Smooth muscle cell (in vitro differentiated cells): ENCODE results near the gene ELMO1. TPM values are rescaled to one million over a fixed set of nuclear protein-coding genes. Genes with fewer than 3 reads are reported as not detected.
"Not testable (repeated sequence)": the region's sequence is repeated elsewhere in the genome, so short reads cannot be mapped to it uniquely, and the experiment has no call there.

Source experiments
- DNase-seq: peaks from one replicate; lab custom pipeline; 2025; ENCODE audit not compliant: unreplicated experiment; lab: John Stamatoyannopoulos, UW
- H2AFZ ChIP-seq: fragments of 200-600 bp; sonication (generic); 2 replicates; pipeline ENCODE4 v1.6.0; 2016; ENCODE audit warnings: antibody characterized with exemption, low read depth, mild to moderate bottlenecking
- H3F3A ChIP-seq: fragments of 200-600 bp; sonication (generic); 2 replicates; pipeline ENCODE4 v1.6.0; 2017; ENCODE audit warnings: antibody characterized with exemption, low read depth
- H3K27ac ChIP-seq: fragments of 200-600 bp; sonication (generic); 2 replicates; pipeline ENCODE4 v1.5.1; 2016; ENCODE audit warnings: low read depth, mild to moderate bottlenecking
- H3K27me3 ChIP-seq: fragments of 200-600 bp; sonication (generic); 2 replicates; pipeline ENCODE4 v1.6.1; 2016; ENCODE audit warnings: low read depth, mild to moderate bottlenecking
- H3K36me3 ChIP-seq: fragments of 200-600 bp; sonication (generic); 2 replicates; pipeline ENCODE4 v1.5.1; 2016; ENCODE audit warnings: low read depth
- H3K4me1 ChIP-seq: fragments of 200-600 bp; sonication (generic); 2 replicates; pipeline ENCODE4 v1.5.1; 2016; ENCODE audit warnings: low read depth
- H3K4me2 ChIP-seq: fragments of 200-600 bp; sonication (generic); 2 replicates; pipeline ENCODE4 v1.6.0; 2016; ENCODE audit warnings: mild to moderate bottlenecking
- H3K4me3 ChIP-seq: fragments of 200-600 bp; sonication (generic); 2 replicates; pipeline ENCODE4 v1.5.1; 2016; ENCODE audit warnings: mild to moderate bottlenecking
- H3K79me2 ChIP-seq: fragments of 200-600 bp; sonication (generic); 2 replicates; pipeline ENCODE4 v1.6.0; 2016; ENCODE audit warnings: low read depth, mild to moderate bottlenecking
- H3K9ac ChIP-seq: fragments of 200-600 bp; sonication (generic); 2 replicates; pipeline ENCODE4 v1.6.0; 2016; ENCODE audit warnings: low read depth
- H3K9me3 ChIP-seq: fragments of 200-600 bp; sonication (generic); replicated peaks from 2 replicates; pipeline ENCODE4 v1.5.1; 2016; ENCODE audit warnings: low read depth
- H4K20me1 ChIP-seq: fragments of 200-600 bp; sonication (generic); 2 replicates; pipeline ENCODE4 v1.6.0; 2016; ENCODE audit warnings: low read depth
- WGBS: methylation state at CpG from one replicate; pipeline ENCODE4 v1.1.7; 2016; ENCODE audit warnings: low lambda C conversion rate; 5-methylcytosine and 5-hydroxymethylcytosine counted together
- polyA plus RNA-seq: library from polyadenylated mRNA; unstranded; fragments of >200 nt; fragmentation: Nextera tagmentation; extraction: Ambion mirVana; gene quantifications from 2 replicates; pipeline ENCODE4 v1.2.1, GENCODE V29; 2016
- total RNA-seq: library from RNA; depleted of rRNA; stranded (reverse); fragments of >200 nt; gene quantifications from 2 replicates; pipeline ENCODE4 v1.2.3, GENCODE V29; 2014
- TF ChIP-seq, protein P1 (sequence below): fragments of 200-600 bp; sonication (generic); IDR thresholded peaks from 2 replicates; pipeline ENCODE4 v1.5.1; 2017; ENCODE audit warnings: borderline replicate concordance, mild to moderate bottlenecking, antibody characterized with exemption; ENCODE audit not compliant: insufficient read depth, poor library complexity, severe bottlenecking

ELMO1 gene
- total and polyA plus RNA-seq, 2 experiments from 2014 or later, result 8.2 to 36.0 TPM

DNA sequence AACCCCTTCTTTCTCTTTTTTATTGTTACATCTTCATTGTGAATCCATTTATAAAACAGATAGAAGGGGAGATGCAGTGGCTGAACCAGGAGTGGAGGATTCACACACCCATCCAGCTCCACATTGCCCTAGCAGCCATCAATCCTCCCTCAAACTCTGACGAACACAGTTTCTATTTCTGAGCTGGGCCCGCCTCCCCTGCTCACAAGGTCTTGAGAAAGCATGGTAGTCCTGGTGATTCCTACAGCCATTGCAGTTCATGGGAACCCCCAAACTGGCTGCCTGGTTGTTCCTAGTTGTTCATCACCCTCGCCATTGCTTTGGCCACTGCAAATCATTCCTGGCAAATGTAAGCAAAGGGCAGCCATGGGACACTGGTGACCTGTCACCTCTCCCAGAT lies 465.9 kb downstream of the ELMO1 start:
- TF ChIP-seq, protein P1, sequence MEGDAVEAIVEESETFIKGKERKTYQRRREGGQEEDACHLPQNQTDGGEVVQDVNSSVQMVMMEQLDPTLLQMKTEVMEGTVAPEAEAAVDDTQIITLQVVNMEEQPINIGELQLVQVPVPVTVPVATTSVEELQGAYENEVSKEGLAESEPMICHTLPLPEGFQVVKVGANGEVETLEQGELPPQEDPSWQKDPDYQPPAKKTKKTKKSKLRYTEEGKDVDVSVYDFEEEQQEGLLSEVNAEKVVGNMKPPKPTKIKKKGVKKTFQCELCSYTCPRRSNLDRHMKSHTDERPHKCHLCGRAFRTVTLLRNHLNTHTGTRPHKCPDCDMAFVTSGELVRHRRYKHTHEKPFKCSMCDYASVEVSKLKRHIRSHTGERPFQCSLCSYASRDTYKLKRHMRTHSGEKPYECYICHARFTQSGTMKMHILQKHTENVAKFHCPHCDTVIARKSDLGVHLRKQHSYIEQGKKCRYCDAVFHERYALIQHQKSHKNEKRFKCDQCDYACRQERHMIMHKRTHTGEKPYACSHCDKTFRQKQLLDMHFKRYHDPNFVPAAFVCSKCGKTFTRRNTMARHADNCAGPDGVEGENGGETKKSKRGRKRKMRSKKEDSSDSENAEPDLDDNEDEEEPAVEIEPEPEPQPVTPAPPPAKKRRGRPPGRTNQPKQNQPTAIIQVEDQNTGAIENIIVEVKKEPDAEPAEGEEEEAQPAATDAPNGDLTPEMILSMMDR, result no peak
- Histone ChIP-seq H2AFZ (no peak overlapping the region), H3K9me3 (no peaks in the 10 kb centered on the region), H4K20me1 (no peaks in the 10 kb centered on the region), H3K4me3 (no peak overlapping the region), H3K36me3 (no peaks in the 10 kb centered on the region), H3K27ac (no peak overlapping the region), H3F3A (no peaks in the 10 kb centered on the region), H3K27me3 (no peaks in the 10 kb centered on the region), H3K4me2 (no peak overlapping the region), H3K4me1 (peaks cover 4% of the 10 kb centered on the region), H3K79me2 (no peaks in the 10 kb centered on the region), H3K9ac (no peak overlapping the region)
- DNase-seq, result no peak
- 95% methylated on average over 3 of the region's 3 CpGs for WGBS

DNA sequence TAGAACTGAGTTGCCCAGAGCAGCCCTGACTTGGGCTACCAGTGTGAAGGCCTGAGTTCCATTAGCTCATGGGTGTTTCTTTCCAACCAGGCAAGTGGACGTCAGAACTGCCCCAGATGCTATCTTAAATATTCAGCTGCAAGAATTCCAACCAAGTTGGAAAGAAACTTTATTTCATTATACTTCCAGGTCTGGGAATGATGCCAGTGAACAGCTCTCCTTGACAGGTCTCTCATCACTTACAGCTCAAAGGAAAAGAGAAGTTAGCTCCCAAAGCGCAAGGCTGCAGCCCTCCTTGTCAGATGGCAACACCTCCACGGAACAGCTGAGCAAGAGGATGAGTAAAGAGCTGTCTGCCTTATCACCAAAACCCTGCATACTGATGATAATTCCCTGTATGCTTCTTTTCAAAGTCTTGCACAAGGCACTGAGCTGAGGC lies 468.8 kb downstream of the ELMO1 start:
- H3F3A ChIP-seq, result no peaks in the 10 kb centered on the region
- no peaks in the 10 kb centered on the region for H3K9me3 ChIP-seq
- H4K20me1 ChIP-seq, result no peaks in the 10 kb centered on the region
- 81% methylated on average over 3 of the region's 3 CpGs for WGBS
- no peaks in the 10 kb centered on the region for H3K27me3 ChIP-seq
- H3K36me3 ChIP-seq, result no peaks in the 10 kb centered on the region
- no peak overlapping the region for H2AFZ ChIP-seq
- H3K79me2 ChIP-seq, result no peaks in the 10 kb centered on the region
- no peak overlapping the region for H3K4me3 ChIP-seq
- H3K4me1 ChIP-seq, result no peaks in the 10 kb centered on the region
- H3K27ac ChIP-seq, result no peak overlapping the region
- H3K4me2 ChIP-seq, result no peak overlapping the region
- H3K9ac ChIP-seq, result no peak overlapping the region
- TF ChIP-seq, protein P1, result no peak
- DNase-seq, result no peak

DNA sequence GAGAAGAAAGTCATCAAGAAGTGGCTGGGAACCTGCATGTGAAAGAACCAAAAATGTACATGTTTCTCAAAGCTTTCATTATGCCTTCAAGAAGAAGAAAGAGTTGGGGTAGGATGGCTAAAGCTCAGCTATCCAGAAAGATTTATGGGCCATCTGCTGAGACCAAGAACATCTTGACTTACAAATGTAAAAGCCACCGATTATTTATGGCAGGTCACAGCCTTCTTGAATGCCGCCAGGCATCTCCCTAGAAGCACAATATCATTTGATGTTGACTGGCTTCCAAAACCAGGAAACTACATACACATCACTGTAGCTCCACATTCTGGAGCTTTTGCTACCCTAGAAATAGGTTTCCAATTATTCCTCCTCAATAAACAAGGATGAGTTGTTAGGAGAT lies 470.2 kb downstream of the ELMO1 start:
- no peaks in the 10 kb centered on the region for H3K27me3 ChIP-seq
- DNase-seq, result no peak
- no peaks in the 10 kb centered on the region for H3K4me1 ChIP-seq
- H4K20me1 ChIP-seq, result no peaks in the 10 kb centered on the region
- no peak overlapping the region for H2AFZ ChIP-seq
- no peaks in the 10 kb centered on the region for H3F3A ChIP-seq
- TF ChIP-seq, protein P1, result no peak
- H3K27ac ChIP-seq, result no peak overlapping the region
- no peaks in the 10 kb centered on the region for H3K9me3 ChIP-seq
- no peak overlapping the region for H3K4me2 ChIP-seq
- H3K79me2 ChIP-seq, result no peaks in the 10 kb centered on the region
- no peak overlapping the region for H3K4me3 ChIP-seq
- WGBS, result 89% methylated on average over 2 of the region's 2 CpGs
- no peak overlapping the region for H3K9ac ChIP-seq
- no peaks in the 10 kb centered on the region for H3K36me3 ChIP-seq

DNA sequence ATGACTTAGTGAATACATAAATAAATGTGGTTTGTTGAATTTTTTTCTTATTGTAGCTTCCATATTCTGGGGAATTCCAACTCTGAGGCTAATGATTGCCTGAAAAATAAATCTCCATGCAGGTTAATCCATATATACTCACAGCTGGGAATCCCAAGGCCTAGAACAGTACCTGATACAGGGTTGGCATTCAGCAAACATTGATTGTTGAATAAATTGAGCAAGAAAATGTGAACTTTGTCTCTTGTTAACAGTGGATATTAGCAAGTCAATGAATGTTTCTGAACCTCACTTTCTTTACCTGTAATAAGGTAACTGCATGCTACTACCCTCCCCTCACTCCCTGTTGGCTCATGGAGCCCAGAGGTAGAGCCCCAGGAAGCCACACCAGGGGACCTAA lies 470.8 kb downstream of the ELMO1 start:
- Histone ChIP-seq H3K36me3 (no peaks in the 10 kb centered on the region), H2AFZ (no peak overlapping the region), H4K20me1 (no peaks in the 10 kb centered on the region), H3K4me2 (no peak overlapping the region), H3F3A (no peaks in the 10 kb centered on the region), H3K9me3 (no peaks in the 10 kb centered on the region), H3K9ac (no peak overlapping the region), H3K27me3 (no peaks in the 10 kb centered on the region), H3K27ac (no peak overlapping the region), H3K4me1 (no peaks in the 10 kb centered on the region), H3K79me2 (no peaks in the 10 kb centered on the region), H3K4me3 (no peak overlapping the region)
- DNase-seq, result no peak
- TF ChIP-seq, protein P1, result no peak

DNA sequence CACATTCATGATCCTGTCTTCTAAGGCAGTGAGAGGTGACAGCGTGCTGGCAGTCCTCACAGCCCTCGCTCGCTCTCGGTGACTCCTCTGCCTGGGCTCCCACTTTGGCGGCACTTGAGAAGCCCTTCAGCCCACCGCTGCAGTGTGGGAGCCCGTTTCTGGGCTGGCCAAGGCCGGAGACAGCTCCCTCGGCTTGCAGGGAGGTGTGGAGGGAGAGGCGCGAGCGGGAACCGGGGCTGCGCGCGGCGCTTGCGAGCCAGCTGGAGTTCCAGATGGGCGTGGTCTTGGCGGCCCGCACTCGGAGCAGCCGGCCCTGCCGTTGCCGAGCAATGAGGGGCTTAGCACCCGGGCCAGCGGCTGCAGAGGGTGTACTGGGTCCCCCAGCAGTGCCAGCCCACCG lies 475.1 kb downstream of the ELMO1 start:
- not testable (repeated sequence) for H3K36me3 ChIP-seq, H3K4me3 ChIP-seq, H3K4me2 ChIP-seq, DNase-seq, H3K79me2 ChIP-seq, H3F3A ChIP-seq, H3K9me3 ChIP-seq, H3K9ac ChIP-seq, H3K27ac ChIP-seq, H2AFZ ChIP-seq, H4K20me1 ChIP-seq, H3K27me3 ChIP-seq
- H3K4me1 ChIP-seq, result peaks cover 17% of the 10 kb centered on the region
- 93% methylated on average over 27 of the region's 28 CpGs for WGBS
